Caco-2 (cell line): ENCODE data around the gene PCDHB9. TPM values are rescaled to one million over a fixed set of nuclear protein-coding genes. Genes with fewer than 3 reads are reported as not detected.
"Not testable (repeated sequence)": the region's sequence is repeated elsewhere in the genome, so short reads cannot be mapped to it uniquely, and the experiment has no call there.

ENCODE experiments used
- BruUV-seq: library from RNA; stranded (reverse); fragments of 400-500 nt; replicated peaks from 2 replicates; lab custom pipeline; 2021; lab: Mats Ljungman, UMichigan
- CTCF ChIA-PET: fragments of 300-600 bp; sonication (Branson Sonifier 250); formaldehyde crosslinking; loops from one replicate; lab custom pipeline; 2022; ENCODE audit warnings: antibody characterized with exemption; lab: Charles Lee
- POLR2A ChIA-PET: fragments of 300-600 bp; sonication (Branson Sonifier 250); formaldehyde crosslinking; loops from one replicate; lab custom pipeline; 2022; ENCODE audit warnings: antibody characterized with exemption; lab: Charles Lee
- DNase-seq, 2 experiments: peaks; one replicate each; pipeline versions ENCODE4 v3.0.0 to v3.0.0-alpha.2; 2020 to 2022
- H3K27me3 ChIP-seq: replicated peaks from 2 replicates; pipeline ENCODE4 v1.6.0; 2011; ENCODE audit warnings: low read length; ENCODE audit not compliant: control insufficient read depth, insufficient read depth
- H3K36me3 ChIP-seq: 2 replicates; pipeline ENCODE4 v1.5.1; 2011; ENCODE audit warnings: low read length; ENCODE audit not compliant: control insufficient read depth, insufficient read depth
- H3K4me1 ChIP-seq: fragments of 250-450 bp; sonication (Bioruptor Pico); 2 replicates; pipeline ENCODE4 v1.5.1; 2020; ENCODE audit warnings: mild to moderate bottlenecking
- H3K4me3 ChIP-seq: 2 replicates; pipeline ENCODE4 v1.5.1; 2011; ENCODE audit warnings: low read depth, mild to moderate bottlenecking, control low read depth, low read length
- H3K9me3 ChIP-seq: fragments of 250-450 bp; sonication (Bioruptor Pico); 2 replicates; pipeline ENCODE4 v1.5.1; 2020; ENCODE audit warnings: mild to moderate bottlenecking, moderate library complexity
- H3K27ac Mint-ChIP-seq: one replicate; pipeline ENCODE4 v1.8.0; 2022; ENCODE audit warnings: mixed read lengths; ENCODE audit not compliant: unreplicated experiment
- H3K27me3 Mint-ChIP-seq: one replicate; pipeline ENCODE4 v1.8.0; 2022; ENCODE audit warnings: mixed read lengths; ENCODE audit not compliant: insufficient read depth, unreplicated experiment
- H3K36me3 Mint-ChIP-seq: one replicate; pipeline ENCODE4 v1.8.0; 2022; ENCODE audit warnings: mild to moderate bottlenecking, mixed read lengths; ENCODE audit not compliant: insufficient read depth, unreplicated experiment
- H3K4me1 Mint-ChIP-seq: one replicate; pipeline ENCODE4 v1.8.0; 2022; ENCODE audit warnings: low read depth, mixed read lengths; ENCODE audit not compliant: unreplicated experiment
- H3K4me3 Mint-ChIP-seq: one replicate; pipeline ENCODE4 v1.8.0; 2022; ENCODE audit warnings: mild to moderate bottlenecking, moderate library complexity, mixed read lengths; ENCODE audit not compliant: unreplicated experiment
- H3K9me3 Mint-ChIP-seq: one replicate; pipeline ENCODE4 v1.8.0; 2022; ENCODE audit warnings: mixed read lengths; ENCODE audit not compliant: unreplicated experiment
- intact Hi-C: fragments of 100-400 bp; cut with micrococcal nuclease; formaldehyde crosslinking; loops from one replicate; pipeline ENCODE4 v1.10.0; 2022; ENCODE audit not compliant: unreplicated experiment
- total RNA-seq: library from RNA; stranded (reverse); gene quantifications from 2 replicates; pipeline ENCODE4 v1.2.3, GENCODE V29; 2022
- TF ChIP-seq, protein P1 (sequence below), 2 experiments: fragments of 200-600 bp in 1 of 2; IDR thresholded peaks; 1 replicate in 1 of 2; 2 replicates in 1 of 2; pipeline versions ENCODE4 v1.5.1 to v1.8.0; 2011 to 2022; ENCODE audit warnings: antibody characterized with exemption in 1 of 2, control low read depth in 1 of 2, inconsistent platforms in 1 of 2, low read depth in 1 of 2, low read length in 1 of 2, mild to moderate bottlenecking in 1 of 2, moderate library complexity in 1 of 2; ENCODE audit not compliant: insufficient read depth in 1 of 2, severe bottlenecking in 1 of 2, unreplicated experiment in 1 of 2

Gene PCDHB9
- total RNA-seq, 1 experiment from 2014 or later = not detected

GRCh38 chr5:141189131-141189530 is 2.2 kb downstream of the PCDHB9 start:
- H3K4me1 ChIP-seq, DNase-seq, POLR2A ChIA-PET, H3K27me3 ChIP-seq, H3K27me3 Mint-ChIP-seq, H3K4me3 Mint-ChIP-seq, H3K36me3 ChIP-seq, BruUV-seq, CTCF ChIA-PET, H3K9me3 ChIP-seq, H3K4me1 Mint-ChIP-seq, H3K36me3 Mint-ChIP-seq, H3K4me3 ChIP-seq, H3K27ac Mint-ChIP-seq, intact Hi-C loops: not testable (repeated sequence)
- peaks cover 52% of the 10 kb centered on the region for H3K9me3 Mint-ChIP-seq

GRCh38 chr5:141192110-141192725 is 5.3 kb downstream of the PCDHB9 start, which contains the start of gene PCDHB10:
TSS of gene PCDHB10 (plus strand) at chr5:141192353. CDS start at chr5:141192553, 200 bp downstream.
- H3K36me3 Mint-ChIP-seq = no peaks in the 10 kb centered on the region
- Histone ChIP-seq H3K36me3 (no peaks in the 10 kb centered on the region), H3K9me3 (peaks cover 14% of the 10 kb centered on the region), H3K27me3 (no peaks in the 10 kb centered on the region), H3K4me3 (no peak within 1 kb of the TSS), H3K4me1 (no peaks in the 10 kb centered on the region)
- no peak within 1 kb of the TSS for H3K27ac Mint-ChIP-seq
- H3K9me3 Mint-ChIP-seq = peaks cover 39% of the 10 kb centered on the region
- no TSS peak for BruUV-seq
- peak within 1 kb of the TSS; percentile 40 for H3K4me3 Mint-ChIP-seq
- no peaks in the 10 kb centered on the region for H3K4me1 Mint-ChIP-seq
- intact Hi-C loops = loop anchor here (5.0 kb wide), 1 partner anchor 370 kb away; no protein-coding TSS in a partner anchor
- CTCF ChIA-PET = no interaction called here
- H3K27me3 Mint-ChIP-seq = no peaks in the 10 kb centered on the region
- peak in 1 of 2 experiments; percentile 21 for DNase-seq
- TF ChIP-seq, protein P1, sequence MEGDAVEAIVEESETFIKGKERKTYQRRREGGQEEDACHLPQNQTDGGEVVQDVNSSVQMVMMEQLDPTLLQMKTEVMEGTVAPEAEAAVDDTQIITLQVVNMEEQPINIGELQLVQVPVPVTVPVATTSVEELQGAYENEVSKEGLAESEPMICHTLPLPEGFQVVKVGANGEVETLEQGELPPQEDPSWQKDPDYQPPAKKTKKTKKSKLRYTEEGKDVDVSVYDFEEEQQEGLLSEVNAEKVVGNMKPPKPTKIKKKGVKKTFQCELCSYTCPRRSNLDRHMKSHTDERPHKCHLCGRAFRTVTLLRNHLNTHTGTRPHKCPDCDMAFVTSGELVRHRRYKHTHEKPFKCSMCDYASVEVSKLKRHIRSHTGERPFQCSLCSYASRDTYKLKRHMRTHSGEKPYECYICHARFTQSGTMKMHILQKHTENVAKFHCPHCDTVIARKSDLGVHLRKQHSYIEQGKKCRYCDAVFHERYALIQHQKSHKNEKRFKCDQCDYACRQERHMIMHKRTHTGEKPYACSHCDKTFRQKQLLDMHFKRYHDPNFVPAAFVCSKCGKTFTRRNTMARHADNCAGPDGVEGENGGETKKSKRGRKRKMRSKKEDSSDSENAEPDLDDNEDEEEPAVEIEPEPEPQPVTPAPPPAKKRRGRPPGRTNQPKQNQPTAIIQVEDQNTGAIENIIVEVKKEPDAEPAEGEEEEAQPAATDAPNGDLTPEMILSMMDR (IDR thresholded peaks at IDR 0.05; ENCODE audit: insufficient read depth in 1 of 2, low read depth in 1 of 2, low read length in 1 of 2, severe bottlenecking in 1 of 2, unreplicated experiment in 1 of 2) = peak in 1 of 2 experiments; percentile 24
- POLR2A ChIA-PET = no interaction called here

- BruUV-seq, H3K4me1 Mint-ChIP-seq, H3K27ac Mint-ChIP-seq, DNase-seq, H3K27me3 ChIP-seq, H3K36me3 Mint-ChIP-seq, H3K4me1 ChIP-seq, POLR2A ChIA-PET, H3K27me3 Mint-ChIP-seq, H3K36me3 ChIP-seq, CTCF ChIA-PET, H3K4me3 ChIP-seq, H3K4me3 Mint-ChIP-seq: not testable (repeated sequence)
- H3K9me3 ChIP-seq = peaks cover 22% of the 10 kb centered on the region
- intact Hi-C loops = loop anchor here (5.0 kb wide), 1 partner anchor 368 kb away; no protein-coding TSS in a partner anchor
- peaks cover 47% of the 10 kb centered on the region for H3K9me3 Mint-ChIP-seq
Observed at GRCh38 chr5:141194332-141194731, 7.4 kb downstream of the PCDHB9 start.

- H3K9me3 ChIP-seq = peaks cover 22% of the 10 kb centered on the region
- POLR2A ChIA-PET = no interaction called here
Observed at GRCh38 chr5:141196363-141196762, 9.4 kb downstream of the PCDHB9 start.

More at GRCh38 chr5:141196363-141196762, 9.4 kb downstream of the PCDHB9 start:
- H3K36me3 ChIP-seq = no peaks in the 10 kb centered on the region
- H3K27me3 ChIP-seq = no peaks in the 10 kb centered on the region
- Mint-ChIP-seq H3K4me3 (no peak overlapping the region), H3K9me3 (peaks cover 47% of the 10 kb centered on the region), H3K4me1 (no peaks in the 10 kb centered on the region), H3K27ac (no peak overlapping the region), H3K36me3 (no peaks in the 10 kb centered on the region), H3K27me3 (no peaks in the 10 kb centered on the region)
- CTCF ChIA-PET = no interaction called here
- no peak for DNase-seq
- no TSS peak for BruUV-seq
- intact Hi-C loops = no loop called here
- H3K4me1 ChIP-seq = no peaks in the 10 kb centered on the region
- TF ChIP-seq, protein P1 (IDR thresholded peaks at IDR 0.05; ENCODE audit: insufficient read depth in 1 of 2, low read depth in 1 of 2, low read length in 1 of 2, severe bottlenecking in 1 of 2, unreplicated experiment in 1 of 2) = no peak
- H3K4me3 ChIP-seq = no peak overlapping the region
